HepG2 (cell line): ENCODE data around the gene CCDC87. TPM values are rescaled to one million over a fixed set of nuclear protein-coding genes. Genes with fewer than 3 reads are reported as not detected.

Experiments
- EP300 ChIP-seq, 3 experiments: sonication (generic) in 1 of 3; formaldehyde crosslinking in 1 of 3; IDR thresholded peaks; 2 replicates each; pipeline versions ENCODE4 v1.5.1 to v1.6.1; 2011 to 2020; ENCODE audit warnings: low read depth in 2 of 3, low read length in 2 of 3, borderline replicate concordance in 1 of 3, improper control_type of control experiment in 1 of 3, mild to moderate bottlenecking in 1 of 3, missing genetic modification reagents in 1 of 3, moderate library complexity in 1 of 3
- FOSL1 ChIP-seq: sonication (generic); formaldehyde crosslinking; IDR thresholded peaks from 2 replicates; pipeline ENCODE4 v1.9.0; 2021; ENCODE audit warnings: missing genetic modification reagents, borderline replicate concordance
- HDAC2 ChIP-seq: sonication (generic); formaldehyde crosslinking; IDR thresholded peaks from 2 replicates; pipeline ENCODE4 v1.4.0; 2020; ENCODE audit warnings: missing genetic modification reagents
- MIXL1 ChIP-seq: IDR thresholded peaks from 2 replicates; pipeline ENCODE4 v1.6.1; 2016
- NFKB2 ChIP-seq: sonication (generic); formaldehyde crosslinking; IDR thresholded peaks from 2 replicates; pipeline ENCODE4 v1.4.0; 2020; ENCODE audit warnings: missing genetic modification reagents, borderline replicate concordance
- NR3C1 ChIP-seq: sonication (generic); formaldehyde crosslinking; IDR thresholded peaks from 2 replicates; pipeline ENCODE4 v1.4.0; 2020; ENCODE audit warnings: missing genetic modification reagents
- RAD51 ChIP-seq: fragments of 450-650 bp; IDR thresholded peaks from 2 replicates; pipeline ENCODE4 v1.6.1; 2016; ENCODE audit warnings: borderline replicate concordance
- SNRNP70 ChIP-seq: fragments of 200-400 bp; formaldehyde crosslinking; IDR thresholded peaks from 2 replicates; pipeline ENCODE4 v1.6.1; 2017; ENCODE audit warnings: mild to moderate bottlenecking, low read depth, low read length, moderate library complexity
- TFDP2 ChIP-seq: sonication (generic); formaldehyde crosslinking; IDR thresholded peaks from 2 replicates; pipeline ENCODE4 v1.4.0; 2020; ENCODE audit warnings: missing genetic modification reagents
- ZC3H4 ChIP-seq: sonication (generic); formaldehyde crosslinking; IDR thresholded peaks from 2 replicates; pipeline ENCODE4 v1.4.0; 2020; ENCODE audit warnings: missing genetic modification reagents, borderline replicate concordance
- ZNF234 ChIP-seq: sonication (generic); formaldehyde crosslinking; conservative IDR thresholded peaks from 2 replicates; pipeline ENCODE4 v1.5.1; 2020; ENCODE audit warnings: mild to moderate bottlenecking, missing genetic modification reagents
- ZNF292 ChIP-seq: sonication (generic); formaldehyde crosslinking; IDR thresholded peaks from 2 replicates; pipeline ENCODE4 v1.8.1; 2022; ENCODE audit warnings: mild to moderate bottlenecking, low read depth, missing genetic modification reagents, borderline replicate concordance
- ZNF30 ChIP-seq: sonication (generic); formaldehyde crosslinking; IDR thresholded peaks from 2 replicates; pipeline ENCODE4 v1.5.0; 2020; ENCODE audit warnings: mild to moderate bottlenecking, missing genetic modification reagents
- ZNF350 ChIP-seq: sonication (generic); formaldehyde crosslinking; IDR thresholded peaks from 2 replicates; pipeline ENCODE4 v1.4.0; 2020; ENCODE audit warnings: mild to moderate bottlenecking, low read depth, missing genetic modification reagents, borderline replicate concordance
- ZNF598 ChIP-seq: sonication (generic); formaldehyde crosslinking; IDR thresholded peaks from 2 replicates; pipeline ENCODE4 v1.5.1; 2020; ENCODE audit warnings: mild to moderate bottlenecking, missing genetic modification reagents, borderline replicate concordance
- ZNF616 ChIP-seq: sonication (generic); formaldehyde crosslinking; IDR thresholded peaks from 2 replicates; pipeline ENCODE4 v1.5.0; 2020; ENCODE audit warnings: low read depth, mild to moderate bottlenecking, missing genetic modification reagents
- ZNF761 ChIP-seq: sonication (generic); formaldehyde crosslinking; conservative IDR thresholded peaks from 2 replicates; pipeline ENCODE4 v1.4.0; 2020; ENCODE audit warnings: mild to moderate bottlenecking, missing genetic modification reagents
- polyA plus RNA-seq, 8 experiments: library from polyadenylated mRNA; depleted of rRNA in 3 of 8; stranded (reverse) in 7 of 8; unstranded in 1 of 8; fragments of >200 nt; fragmentation: Illumina TruSeq in 4 of 8; extraction: Trizol in 4 of 8; gene quantifications; 2 replicates each; pipeline versions ENCODE4 v1.2.1 to v1.2.3, GENCODE V29; 2011 to 2016; ENCODE audit warnings: low read depth in 4 of 8, missing spikeins in 1 of 8, mixed read lengths in 1 of 8; ENCODE audit not compliant: insufficient read depth in 1 of 8
- total RNA-seq, 5 experiments: library from RNA; depleted of rRNA; stranded (reverse); fragments of >200 nt; fragmentation: Illumina TruSeq; extraction: Trizol; gene quantifications; 2 replicates each; pipeline ENCODE4 v1.2.3, GENCODE V29; 2016; ENCODE audit warnings: low read depth in 1 of 5
- TF ChIP-seq, protein P1 (sequence below): sonication (generic); formaldehyde crosslinking; conservative IDR thresholded peaks from 2 replicates; pipeline ENCODE4 v1.4.0; 2020; ENCODE audit warnings: mild to moderate bottlenecking, missing genetic modification reagents, moderate library complexity
- TF ChIP-seq, protein P2 (sequence below): sonication (generic); formaldehyde crosslinking; IDR thresholded peaks from 2 replicates; pipeline ENCODE4 v1.8.1; 2023; ENCODE audit warnings: missing genetic modification reagents, inconsistent platforms, borderline replicate concordance
- TF ChIP-seq, protein P3 (sequence below): sonication (generic); formaldehyde crosslinking; IDR thresholded peaks from 2 replicates; pipeline ENCODE4 v1.4.0; 2020; ENCODE audit warnings: mild to moderate bottlenecking, low read depth, missing genetic modification reagents

The CCDC87 gene
- total and polyA plus RNA-seq, 2 of the 13 experiments (the other 11 are each of a cell fraction or from before 2014, with no cell fraction given): 0.05 to 0.42 TPM

- TF ChIP-seq FOSL1 (CRISPR knock-in tag) (0 out of 2 replicates have a peak, but pooled peaks have one; percentile 39), ZC3H4 (CRISPR knock-in tag) (0 out of 2 replicates have a peak, but pooled peaks have one; percentile 68), NFKB2 (CRISPR knock-in tag) (0 out of 2 replicates have a peak, but pooled peaks have one; percentile 28), ZNF350 (CRISPR knock-in tag) (peak; percentile 87; the same call in 1 of the 2 replicates), EP300 (IDR thresholded peaks at IDR 0.05; ENCODE audit: low read depth in 2 of 2, low read length in 2 of 2) (no peak), EP300 (CRISPR knock-in tag; IDR thresholded peaks at IDR 0.05; ENCODE audit: borderline replicate concordance) (peak; percentile 42), ZNF234 (CRISPR knock-in tag) (peak; percentile 49; the same call in 1 of the 2 replicates), RAD51 (no peak), HDAC2 (CRISPR knock-in tag) (peak; percentile 88), ZNF30 (CRISPR knock-in tag) (no peak; the same call in 1 of the 2 replicates), TFDP2 (CRISPR knock-in tag) (peak; percentile 90), NR3C1 (CRISPR knock-in tag) (no peak), ZNF598 (peak; percentile 70; the same call in 1 of the 2 replicates), ZNF761 (peak; percentile 77; the same call in 1 of the 2 replicates), SNRNP70 (no peak), ZNF292 (CRISPR knock-in tag) (peak; percentile 97), MIXL1 (CRISPR knock-in tag) (peak; percentile 24; the same call in 1 of the 2 replicates), ZNF616 (CRISPR knock-in tag) (no peak)
- TF ChIP-seq, protein P1, sequence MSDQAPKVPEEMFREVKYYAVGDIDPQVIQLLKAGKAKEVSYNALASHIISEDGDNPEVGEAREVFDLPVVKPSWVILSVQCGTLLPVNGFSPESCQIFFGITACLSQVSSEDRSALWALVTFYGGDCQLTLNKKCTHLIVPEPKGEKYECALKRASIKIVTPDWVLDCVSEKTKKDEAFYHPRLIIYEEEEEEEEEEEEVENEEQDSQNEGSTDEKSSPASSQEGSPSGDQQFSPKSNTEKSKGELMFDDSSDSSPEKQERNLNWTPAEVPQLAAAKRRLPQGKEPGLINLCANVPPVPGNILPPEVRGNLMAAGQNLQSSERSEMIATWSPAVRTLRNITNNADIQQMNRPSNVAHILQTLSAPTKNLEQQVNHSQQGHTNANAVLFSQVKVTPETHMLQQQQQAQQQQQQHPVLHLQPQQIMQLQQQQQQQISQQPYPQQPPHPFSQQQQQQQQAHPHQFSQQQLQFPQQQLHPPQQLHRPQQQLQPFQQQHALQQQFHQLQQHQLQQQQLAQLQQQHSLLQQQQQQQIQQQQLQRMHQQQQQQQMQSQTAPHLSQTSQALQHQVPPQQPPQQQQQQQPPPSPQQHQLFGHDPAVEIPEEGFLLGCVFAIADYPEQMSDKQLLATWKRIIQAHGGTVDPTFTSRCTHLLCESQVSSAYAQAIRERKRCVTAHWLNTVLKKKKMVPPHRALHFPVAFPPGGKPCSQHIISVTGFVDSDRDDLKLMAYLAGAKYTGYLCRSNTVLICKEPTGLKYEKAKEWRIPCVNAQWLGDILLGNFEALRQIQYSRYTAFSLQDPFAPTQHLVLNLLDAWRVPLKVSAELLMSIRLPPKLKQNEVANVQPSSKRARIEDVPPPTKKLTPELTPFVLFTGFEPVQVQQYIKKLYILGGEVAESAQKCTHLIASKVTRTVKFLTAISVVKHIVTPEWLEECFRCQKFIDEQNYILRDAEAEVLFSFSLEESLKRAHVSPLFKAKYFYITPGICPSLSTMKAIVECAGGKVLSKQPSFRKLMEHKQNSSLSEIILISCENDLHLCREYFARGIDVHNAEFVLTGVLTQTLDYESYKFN (CRISPR knock-in tag): peak; percentile 71
- TF ChIP-seq, protein P2, sequence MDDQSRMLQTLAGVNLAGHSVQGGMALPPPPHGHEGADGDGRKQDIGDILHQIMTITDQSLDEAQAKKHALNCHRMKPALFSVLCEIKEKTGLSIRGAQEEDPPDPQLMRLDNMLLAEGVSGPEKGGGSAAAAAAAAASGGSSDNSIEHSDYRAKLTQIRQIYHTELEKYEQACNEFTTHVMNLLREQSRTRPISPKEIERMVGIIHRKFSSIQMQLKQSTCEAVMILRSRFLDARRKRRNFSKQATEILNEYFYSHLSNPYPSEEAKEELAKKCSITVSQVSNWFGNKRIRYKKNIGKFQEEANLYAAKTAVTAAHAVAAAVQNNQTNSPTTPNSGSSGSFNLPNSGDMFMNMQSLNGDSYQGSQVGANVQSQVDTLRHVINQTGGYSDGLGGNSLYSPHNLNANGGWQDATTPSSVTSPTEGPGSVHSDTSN (CRISPR knock-in tag): 0 out of 2 replicates have a peak, but pooled peaks have one; percentile 18
- TF ChIP-seq, protein P3, sequence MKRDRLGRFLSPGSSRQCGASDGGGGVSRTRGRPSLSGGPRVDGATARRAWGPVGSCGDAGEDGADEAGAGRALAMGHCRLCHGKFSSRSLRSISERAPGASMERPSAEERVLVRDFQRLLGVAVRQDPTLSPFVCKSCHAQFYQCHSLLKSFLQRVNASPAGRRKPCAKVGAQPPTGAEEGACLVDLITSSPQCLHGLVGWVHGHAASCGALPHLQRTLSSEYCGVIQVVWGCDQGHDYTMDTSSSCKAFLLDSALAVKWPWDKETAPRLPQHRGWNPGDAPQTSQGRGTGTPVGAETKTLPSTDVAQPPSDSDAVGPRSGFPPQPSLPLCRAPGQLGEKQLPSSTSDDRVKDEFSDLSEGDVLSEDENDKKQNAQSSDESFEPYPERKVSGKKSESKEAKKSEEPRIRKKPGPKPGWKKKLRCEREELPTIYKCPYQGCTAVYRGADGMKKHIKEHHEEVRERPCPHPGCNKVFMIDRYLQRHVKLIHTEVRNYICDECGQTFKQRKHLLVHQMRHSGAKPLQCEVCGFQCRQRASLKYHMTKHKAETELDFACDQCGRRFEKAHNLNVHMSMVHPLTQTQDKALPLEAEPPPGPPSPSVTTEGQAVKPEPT (CRISPR knock-in tag): peak; percentile 56; the same call in 1 of the 2 replicates
Observed at GRCh38 chr11:66592457-66593302, at the start of gene CCDC87, which contains the start of gene CCS (continued).
